OCI-LY3 (cell line): ENCODE data around the gene HOXA6.

Experiments used
- EZH2phosphoT487 ChIP-seq: fragments of 200-600 bp; shearing (Covaris generic); IDR thresholded peaks from 2 replicates; pipeline ENCODE4 v1.6.1; 2018; ENCODE audit warnings: antibody characterized with exemption, mixed run types, low read depth
- TF ChIP-seq, protein P1 (sequence below): fragments of 200-600, 300-600 bp; sonication (generic); IDR thresholded peaks from 2 replicates; pipeline ENCODE4 v1.5.1; 2014; ENCODE audit warnings: antibody characterized with exemption, low read length, low read depth

DNA sequence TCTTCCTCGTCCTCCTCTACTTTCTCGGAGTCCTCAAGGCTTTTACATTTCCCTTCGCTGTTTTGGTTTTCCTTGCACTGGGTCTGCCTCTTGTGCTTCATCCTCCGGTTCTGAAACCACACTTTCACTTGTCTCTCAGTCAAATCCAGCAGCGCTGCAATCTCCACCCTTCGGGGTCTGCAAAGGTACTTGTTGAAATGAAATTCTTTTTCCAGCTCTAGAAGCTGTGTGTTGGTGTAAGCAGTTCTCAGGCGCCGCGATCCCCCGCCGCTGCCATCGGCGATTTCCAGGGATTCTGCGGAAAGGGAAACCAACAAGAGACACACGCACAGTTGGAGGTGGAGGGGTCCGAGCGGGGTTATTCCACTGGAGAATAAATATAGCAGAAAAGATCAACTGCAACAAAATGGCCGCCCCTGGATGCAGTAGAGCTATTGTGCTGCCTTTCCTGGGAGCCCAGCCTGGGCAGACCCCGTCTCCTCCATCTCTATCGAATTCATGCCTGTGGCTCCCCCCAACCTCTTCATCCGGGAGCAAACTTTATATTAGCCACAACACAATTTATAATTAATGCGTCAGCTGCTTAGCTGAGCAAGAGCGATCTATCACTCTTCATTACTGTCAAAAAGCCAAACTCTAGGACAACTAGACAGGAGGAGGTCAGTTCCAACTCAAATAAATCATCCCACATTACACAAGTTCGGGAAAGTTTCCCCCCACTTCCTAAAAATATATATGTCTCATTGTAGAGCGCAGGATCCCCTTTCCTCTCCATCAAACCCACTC lies 46.2 kb downstream of the HOXA6 start:
- TF ChIP-seq, protein P1, sequence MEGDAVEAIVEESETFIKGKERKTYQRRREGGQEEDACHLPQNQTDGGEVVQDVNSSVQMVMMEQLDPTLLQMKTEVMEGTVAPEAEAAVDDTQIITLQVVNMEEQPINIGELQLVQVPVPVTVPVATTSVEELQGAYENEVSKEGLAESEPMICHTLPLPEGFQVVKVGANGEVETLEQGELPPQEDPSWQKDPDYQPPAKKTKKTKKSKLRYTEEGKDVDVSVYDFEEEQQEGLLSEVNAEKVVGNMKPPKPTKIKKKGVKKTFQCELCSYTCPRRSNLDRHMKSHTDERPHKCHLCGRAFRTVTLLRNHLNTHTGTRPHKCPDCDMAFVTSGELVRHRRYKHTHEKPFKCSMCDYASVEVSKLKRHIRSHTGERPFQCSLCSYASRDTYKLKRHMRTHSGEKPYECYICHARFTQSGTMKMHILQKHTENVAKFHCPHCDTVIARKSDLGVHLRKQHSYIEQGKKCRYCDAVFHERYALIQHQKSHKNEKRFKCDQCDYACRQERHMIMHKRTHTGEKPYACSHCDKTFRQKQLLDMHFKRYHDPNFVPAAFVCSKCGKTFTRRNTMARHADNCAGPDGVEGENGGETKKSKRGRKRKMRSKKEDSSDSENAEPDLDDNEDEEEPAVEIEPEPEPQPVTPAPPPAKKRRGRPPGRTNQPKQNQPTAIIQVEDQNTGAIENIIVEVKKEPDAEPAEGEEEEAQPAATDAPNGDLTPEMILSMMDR, result no peak
- TF ChIP-seq EZH2phosphoT487, result no peak
